Sigmoid colon (tissue), 7 donors: ENCODE measurements around the gene HDAC3. TPM values are rescaled to one million over a fixed set of nuclear protein-coding genes. Genes with fewer than 3 reads are reported as not detected.

Experiments
- DNase-seq: peaks from one replicate; pipeline ENCODE4 v3.0.0-alpha.2; 2019
- H3K27ac ChIP-seq, 4 donors: fragments of 200-600 bp; sonication (generic); one replicate each; pipeline ENCODE4 v1.5.1; 2016 to 2019; ENCODE audit warnings: mild to moderate bottlenecking in 1 of 4
- H3K27me3 ChIP-seq, 3 donors: fragments of 200-600 bp; sonication (generic); one replicate each; pipeline ENCODE4 v1.5.1; 2019; ENCODE audit warnings: mild to moderate bottlenecking in 1 of 3
- H3K36me3 ChIP-seq, 4 donors: fragments of 200-600 bp; sonication (generic); one replicate each; pipeline ENCODE4 v1.5.1; 2016 to 2019
- H3K4me1 ChIP-seq, 4 donors: fragments of 200-600 bp; sonication (generic); one replicate each; pipeline ENCODE4 v1.5.1; 2017 to 2019
- H3K4me3 ChIP-seq, 4 donors: fragments of 200-600 bp; sonication (generic); one replicate each; pipeline ENCODE4 v1.5.1; 2017 to 2019; ENCODE audit warnings: mild to moderate bottlenecking in 2 of 4, moderate library complexity in 1 of 4
- H3K9me3 ChIP-seq, 4 donors: fragments of 200-600 bp in 3 of 4; sonication (generic) in 3 of 4; one replicate each; pipeline versions ENCODE4 v1.5.1 to v1.6.1; 2013 to 2019
- EP300 ChIP-seq, 4 donors: sonication (generic); formaldehyde crosslinking; IDR thresholded peaks; one replicate each; pipeline ENCODE4 v1.6.1; 2017; ENCODE audit warnings: antibody characterized with exemption in 4 of 4
- POLR2A ChIP-seq, 2 donors: fragments of 450-650 bp; IDR thresholded peaks; one replicate each; pipeline ENCODE4 v1.6.1; 2016; ENCODE audit warnings: antibody characterized with exemption in 2 of 2, mild to moderate bottlenecking in 2 of 2, moderate library complexity in 2 of 2
- POLR2AphosphoS5 ChIP-seq, 4 donors: sonication (generic); formaldehyde crosslinking; IDR thresholded peaks; one replicate each; pipeline ENCODE4 v1.6.1; 2017; ENCODE audit warnings: antibody characterized with exemption in 4 of 4
- WGBS, 2 donors: extraction: QIAGEN DNeasy Blood & Tissue Kit; methylation state at CpG; one replicate each; pipeline ENCODE4 v1.1.7; 2013; 5-methylcytosine and 5-hydroxymethylcytosine counted together
- intact Hi-C: fragments of 100-400 bp; cut with DNase I; formaldehyde crosslinking; loops from one replicate; pipeline ENCODE4 v1.15.1; 2023
- polyA plus RNA-seq, 3 donors: library from polyadenylated mRNA; stranded (reverse); fragments of 200-250 nt; gene quantifications; one replicate each; pipeline ENCODE4 v1.2.3, GENCODE V29; 2013
- total RNA-seq, 4 donors: library from RNA; depleted of rRNA; stranded (reverse); fragments of >200 nt; gene quantifications; one replicate each; pipeline ENCODE4 v1.1.0, GENCODE V29; 2016
- TF ChIP-seq, protein P1 (sequence below), 4 experiments: fragments of 450-650 bp in 3 of 4; fragments of 200-600 bp in 1 of 4; IDR thresholded peaks; one replicate each; pipeline ENCODE4 v1.5.1; 2016 to 2019; ENCODE audit warnings: antibody characterized with exemption in 4 of 4, mild to moderate bottlenecking in 3 of 4, moderate library complexity in 2 of 4
- donor health status: healthy with polysubstance abuse.
- donor health status: Bipolar disorder and iron deficiency.
- donor health status: healthy.

The HDAC3 gene
- total and polyA plus RNA-seq, 7 donors: 32.4 to 51.5 (median 38.2) TPM

DNA sequence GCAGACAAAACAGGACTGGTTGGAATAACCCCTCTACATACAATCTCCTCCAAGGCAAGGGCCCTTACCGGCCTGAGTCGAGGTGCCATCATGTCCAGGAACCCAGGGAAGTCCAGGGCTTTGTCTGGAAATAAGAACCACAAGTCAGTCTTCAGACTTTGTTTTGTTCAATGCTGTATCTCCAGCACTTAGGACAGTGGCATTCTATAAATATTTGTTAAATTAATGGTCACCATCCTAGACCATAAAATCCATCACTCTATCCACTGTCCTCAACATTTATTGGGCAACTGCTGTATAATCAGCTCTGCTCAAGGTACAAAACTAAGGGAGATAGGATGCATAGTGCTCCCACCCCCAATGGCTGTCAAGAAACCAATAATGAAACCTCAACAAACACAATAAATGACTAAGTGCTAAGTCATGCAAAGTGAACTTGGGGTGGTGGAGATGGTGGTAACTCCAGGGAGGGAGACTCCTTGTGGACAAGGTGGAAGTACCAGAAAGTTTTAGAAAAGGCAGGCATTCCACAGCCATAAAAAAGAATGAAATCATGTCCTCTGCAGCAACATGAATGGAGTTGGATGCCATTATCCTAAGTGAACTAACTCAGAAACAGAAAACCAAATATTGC, 5.1 kb upstream of the HDAC3 start:
- Histone ChIP-seq H3K27ac (no peak overlapping the region), H3K9me3 (no peaks in the 10 kb centered on the region), H3K36me3 (peaks cover 0 to 42% (median 7%) of the 10 kb centered on the region in 4 donors), H3K4me3 (no peak overlapping the region), H3K27me3 (peaks cover 0 to 17% (median 7%) of the 10 kb centered on the region in 3 donors), H3K4me1 (peaks cover 0 to 12% (median 11%) of the 10 kb centered on the region in 4 donors)
- TF ChIP-seq POLR2AphosphoS5 (IDR thresholded peaks at IDR 0.05) (no peak), EP300 (IDR thresholded peaks at IDR 0.05) (no peak)
- TF ChIP-seq, protein P1, sequence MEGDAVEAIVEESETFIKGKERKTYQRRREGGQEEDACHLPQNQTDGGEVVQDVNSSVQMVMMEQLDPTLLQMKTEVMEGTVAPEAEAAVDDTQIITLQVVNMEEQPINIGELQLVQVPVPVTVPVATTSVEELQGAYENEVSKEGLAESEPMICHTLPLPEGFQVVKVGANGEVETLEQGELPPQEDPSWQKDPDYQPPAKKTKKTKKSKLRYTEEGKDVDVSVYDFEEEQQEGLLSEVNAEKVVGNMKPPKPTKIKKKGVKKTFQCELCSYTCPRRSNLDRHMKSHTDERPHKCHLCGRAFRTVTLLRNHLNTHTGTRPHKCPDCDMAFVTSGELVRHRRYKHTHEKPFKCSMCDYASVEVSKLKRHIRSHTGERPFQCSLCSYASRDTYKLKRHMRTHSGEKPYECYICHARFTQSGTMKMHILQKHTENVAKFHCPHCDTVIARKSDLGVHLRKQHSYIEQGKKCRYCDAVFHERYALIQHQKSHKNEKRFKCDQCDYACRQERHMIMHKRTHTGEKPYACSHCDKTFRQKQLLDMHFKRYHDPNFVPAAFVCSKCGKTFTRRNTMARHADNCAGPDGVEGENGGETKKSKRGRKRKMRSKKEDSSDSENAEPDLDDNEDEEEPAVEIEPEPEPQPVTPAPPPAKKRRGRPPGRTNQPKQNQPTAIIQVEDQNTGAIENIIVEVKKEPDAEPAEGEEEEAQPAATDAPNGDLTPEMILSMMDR (IDR thresholded peaks at IDR 0.05): no peak
- intact Hi-C loops: no loop called here
- 90 to 91% methylated on average over 2 of the region's 2 CpGs for WGBS, 2 donors
- no peak for DNase-seq

GRCh38 chr5:141640698-141641097, 4.0 kb upstream of the HDAC3 start:
- H3K4me3 ChIP-seq: no peak overlapping the region
- intact Hi-C loops: no loop called here
- H3K27me3 ChIP-seq: peaks cover 0 to 17% (median 7%) of the 10 kb centered on the region in 3 donors
- no peak overlapping the region for H3K27ac ChIP-seq
- no peaks in the 10 kb centered on the region for H3K9me3 ChIP-seq
- WGBS, 2 donors: 86 to 90% methylated on average over 9 of the region's 9 CpGs
- H3K36me3 ChIP-seq: peaks cover 0 to 32% (median 7%) of the 10 kb centered on the region in 4 donors
- TF ChIP-seq POLR2AphosphoS5 (IDR thresholded peaks at IDR 0.05): no peak
- TF ChIP-seq, protein P1 (IDR thresholded peaks at IDR 0.05): no peak
- no peak for TF ChIP-seq POLR2A (IDR thresholded peaks at IDR 0.05)
- no peak for TF ChIP-seq EP300 (IDR thresholded peaks at IDR 0.05)
- DNase-seq: no peak
- peaks cover 0 to 18% (median 15%) of the 10 kb centered on the region in 4 donors for H3K4me1 ChIP-seq

- peaks cover 0 to 25% (median 6%) of the 10 kb centered on the region in 4 donors for H3K36me3 ChIP-seq
- 85 to 93% methylated on average over 3 of the region's 3 CpGs for WGBS, 2 donors
- H3K4me3 ChIP-seq: no peak overlapping the region
- peaks cover 0 to 24% (median 22%) of the 10 kb centered on the region in 4 donors for H3K4me1 ChIP-seq
- no peak for DNase-seq
- H3K27ac ChIP-seq: no peak overlapping the region
- H3K9me3 ChIP-seq: no peaks in the 10 kb centered on the region
- intact Hi-C loops: no loop called here
- H3K27me3 ChIP-seq: peaks cover 0 to 17% (median 7%) of the 10 kb centered on the region in 3 donors
- TF ChIP-seq POLR2AphosphoS5 (IDR thresholded peaks at IDR 0.05) (no peak), EP300 (IDR thresholded peaks at IDR 0.05) (no peak), POLR2A (IDR thresholded peaks at IDR 0.05) (no peak)
- TF ChIP-seq, protein P1 (IDR thresholded peaks at IDR 0.05): no peak
Measured at GRCh38 chr5:141640051-141640415, 3.4 kb upstream of the HDAC3 start.

- Histone ChIP-seq H3K4me3 (no peak overlapping the region), H3K27ac (no peak overlapping the region), H3K4me1 (peaks cover 0 to 30% (median 27%) of the 10 kb centered on the region in 4 donors), H3K9me3 (no peaks in the 10 kb centered on the region), H3K27me3 (peaks cover 0 to 17% (median 7%) of the 10 kb centered on the region in 3 donors), H3K36me3 (peaks cover 0 to 20% (median 4%) of the 10 kb centered on the region in 4 donors)
- 89 to 94% methylated on average over 12 of the region's 12 CpGs for WGBS, 2 donors
- TF ChIP-seq POLR2A (IDR thresholded peaks at IDR 0.05) (no peak), POLR2AphosphoS5 (IDR thresholded peaks at IDR 0.05) (no peak), EP300 (IDR thresholded peaks at IDR 0.05) (no peak)
- TF ChIP-seq, protein P1 (IDR thresholded peaks at IDR 0.05): no peak
- intact Hi-C loops: no loop called here
- no peak for DNase-seq
Measured at GRCh38 chr5:141639357-141640050, 2.9 kb upstream of the HDAC3 start.
